Measurements from ENCODE around the gene IL32. TPM values are rescaled to one million over a fixed set of nuclear protein-coding genes. Genes with fewer than 3 reads are reported as not detected.
"Not testable (repeated sequence)": the region's sequence is repeated elsewhere in the genome, so short reads cannot be mapped to it uniquely, and the experiment has no call there.

Gene IL32
- total RNA-seq, 6 donors from 2014 or later: 31.4 to 220 (median 116) TPM

DNA sequence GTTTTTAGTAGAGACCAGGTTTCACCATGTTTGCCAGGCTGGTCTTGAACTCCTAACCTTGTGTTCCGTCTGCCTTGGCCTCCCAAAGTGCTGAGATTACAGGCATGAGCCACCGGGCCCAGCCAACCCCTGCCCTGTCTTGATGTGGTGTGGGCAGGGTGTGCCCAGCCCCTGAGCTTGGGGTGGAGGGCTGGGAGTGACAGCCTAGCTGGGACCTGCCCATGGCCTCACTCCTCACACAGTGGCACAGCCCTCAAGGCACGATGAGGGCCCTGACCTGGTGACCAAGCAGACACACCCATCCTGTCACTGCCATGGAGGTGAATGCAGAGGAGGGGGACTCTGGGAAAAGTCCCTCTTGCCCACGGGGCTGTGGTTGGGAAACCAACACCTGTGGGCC is 3.0 kb downstream of the IL32 start:
- whole genome bisulfite sequencing, 2 donors: 57% methylated on average over 3 of the region's 4 CpGs

DNA sequence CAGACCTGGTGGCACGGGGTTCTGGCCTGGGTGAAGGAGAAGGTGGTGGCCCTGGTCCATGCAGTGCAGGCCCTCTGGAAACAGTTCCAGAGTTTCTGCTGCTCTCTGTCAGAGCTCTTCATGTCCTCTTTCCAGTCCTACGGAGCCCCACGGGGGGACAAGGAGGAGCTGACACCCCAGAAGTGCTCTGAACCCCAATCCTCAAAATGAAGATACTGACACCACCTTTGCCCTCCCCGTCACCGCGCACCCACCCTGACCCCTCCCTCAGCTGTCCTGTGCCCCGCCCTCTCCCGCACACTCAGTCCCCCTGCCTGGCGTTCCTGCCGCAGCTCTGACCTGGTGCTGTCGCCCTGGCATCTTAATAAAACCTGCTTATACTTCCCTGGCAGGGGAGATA is 3.7 kb downstream of the IL32 start:
- ATAC-seq (ENCODE audit: low FRiP score in 2 of 2); H3K4me3 ChIP-seq; H3K27me3 ChIP-seq; H3K27ac ChIP-seq; H3K9me3 ChIP-seq; DNase-seq: not testable (repeated sequence)
- WGBS, 2 donors: 88 to 93% methylated on average over 10 of the region's 11 CpGs
- Histone ChIP-seq H3K4me1 (peaks cover 26 to 38% (median 35%) of the 10 kb centered on the region in 4 donors), H3K36me3 (peaks cover 0 to 12% (median 6%) of the 10 kb centered on the region in 4 donors)

More for the DNA sequence above, 3.0 kb downstream of the IL32 start:
- no peaks in the 10 kb centered on the region for H3K9me3 ChIP-seq
- ATAC-seq (ENCODE audit: low FRiP score in 2 of 2) (peak in 1 of 2 donors; percentile 67), DNase-seq (no peak)
- peak overlapping the region in 3 of 4 donors; percentile 1 to 61 (median 45) for H3K27ac ChIP-seq
- H3K4me1 ChIP-seq: peaks cover 22 to 38% (median 32%) of the 10 kb centered on the region in 4 donors
- no peaks in the 10 kb centered on the region for H3K27me3 ChIP-seq
- H3K36me3 ChIP-seq: peaks cover 0 to 12% (median 6%) of the 10 kb centered on the region in 4 donors
- TF ChIP-seq, protein P1, sequence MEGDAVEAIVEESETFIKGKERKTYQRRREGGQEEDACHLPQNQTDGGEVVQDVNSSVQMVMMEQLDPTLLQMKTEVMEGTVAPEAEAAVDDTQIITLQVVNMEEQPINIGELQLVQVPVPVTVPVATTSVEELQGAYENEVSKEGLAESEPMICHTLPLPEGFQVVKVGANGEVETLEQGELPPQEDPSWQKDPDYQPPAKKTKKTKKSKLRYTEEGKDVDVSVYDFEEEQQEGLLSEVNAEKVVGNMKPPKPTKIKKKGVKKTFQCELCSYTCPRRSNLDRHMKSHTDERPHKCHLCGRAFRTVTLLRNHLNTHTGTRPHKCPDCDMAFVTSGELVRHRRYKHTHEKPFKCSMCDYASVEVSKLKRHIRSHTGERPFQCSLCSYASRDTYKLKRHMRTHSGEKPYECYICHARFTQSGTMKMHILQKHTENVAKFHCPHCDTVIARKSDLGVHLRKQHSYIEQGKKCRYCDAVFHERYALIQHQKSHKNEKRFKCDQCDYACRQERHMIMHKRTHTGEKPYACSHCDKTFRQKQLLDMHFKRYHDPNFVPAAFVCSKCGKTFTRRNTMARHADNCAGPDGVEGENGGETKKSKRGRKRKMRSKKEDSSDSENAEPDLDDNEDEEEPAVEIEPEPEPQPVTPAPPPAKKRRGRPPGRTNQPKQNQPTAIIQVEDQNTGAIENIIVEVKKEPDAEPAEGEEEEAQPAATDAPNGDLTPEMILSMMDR (IDR thresholded peaks at IDR 0.05): no peak
- no peak for TF ChIP-seq EP300 (IDR thresholded peaks at IDR 0.05)
- no peak for TF ChIP-seq POLR2AphosphoS5 (IDR thresholded peaks at IDR 0.05)
- no peak for TF ChIP-seq POLR2A (IDR thresholded peaks at IDR 0.05)
- H3K4me3 ChIP-seq: no peak overlapping the region

DNA sequence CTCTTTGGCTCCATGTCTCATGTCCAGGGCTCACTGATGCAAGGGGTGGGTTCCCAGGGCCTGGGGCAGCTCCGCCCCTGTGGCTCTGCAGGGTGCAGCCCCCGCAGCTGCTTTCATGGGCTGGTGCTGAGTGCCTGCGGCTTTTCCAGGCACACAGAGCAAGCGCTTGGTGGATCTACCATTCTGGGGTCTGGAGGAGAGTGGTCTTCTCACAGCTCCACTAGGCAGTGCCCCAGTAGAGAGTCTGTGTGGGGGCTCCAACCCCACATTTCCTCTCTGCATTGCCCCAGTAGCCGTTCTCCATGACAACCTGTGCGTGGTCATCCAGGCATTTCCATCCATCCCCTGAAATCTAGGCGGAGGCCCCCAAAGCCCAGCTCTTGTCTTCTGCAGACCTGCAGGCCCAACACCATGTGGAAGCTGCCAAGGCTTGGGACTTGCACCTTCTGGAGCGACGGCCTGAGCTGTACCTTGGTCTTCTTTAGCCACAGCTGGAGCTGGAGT is 5.2 kb downstream of the IL32 start:
- DNase-seq (no peak), ATAC-seq (ENCODE audit: low FRiP score in 2 of 2) (no peak)
- no peak for TF ChIP-seq POLR2A (IDR thresholded peaks at IDR 0.05)
- TF ChIP-seq EP300 (IDR thresholded peaks at IDR 0.05): no peak
- no peak for TF ChIP-seq POLR2AphosphoS5 (IDR thresholded peaks at IDR 0.05)
- TF ChIP-seq, protein P1 (IDR thresholded peaks at IDR 0.05): no peak
- Histone ChIP-seq H3K4me3 (no peak overlapping the region), H3K27me3 (no peaks in the 10 kb centered on the region), H3K9me3 (no peaks in the 10 kb centered on the region), H3K36me3 (peaks cover 0 to 12% (median 6%) of the 10 kb centered on the region in 4 donors), H3K4me1 (peaks cover 16 to 34% (median 25%) of the 10 kb centered on the region in 4 donors), H3K27ac (no peak overlapping the region)
- WGBS, 2 donors: 96 to 98% methylated on average over 9 of the region's 9 CpGs

DNA sequence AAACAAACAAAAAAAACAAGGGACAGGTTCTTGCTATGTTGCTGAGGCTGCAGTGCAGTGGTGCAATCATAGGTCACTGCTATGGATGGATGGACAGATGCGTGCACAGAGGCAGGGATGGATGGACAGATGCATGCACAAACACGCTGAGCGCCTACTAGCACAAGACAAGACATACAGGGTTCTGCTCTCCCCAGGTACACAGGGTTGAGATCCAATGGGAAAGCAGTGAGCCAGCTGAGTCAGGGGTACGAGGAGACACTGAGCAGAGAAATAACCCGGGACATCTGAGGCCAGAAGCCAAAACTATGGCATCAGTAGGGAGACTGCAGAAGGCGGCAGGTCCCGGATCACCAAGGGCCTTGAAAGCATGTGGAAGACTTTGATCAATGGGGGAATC is 6.2 kb downstream of the IL32 start:
- Histone ChIP-seq H3K27ac (no peak overlapping the region), H3K36me3 (peaks cover 0 to 15% (median 6%) of the 10 kb centered on the region in 4 donors), H3K27me3 (no peaks in the 10 kb centered on the region), H3K9me3 (no peaks in the 10 kb centered on the region), H3K4me1 (peaks cover 10 to 30% (median 17%) of the 10 kb centered on the region in 4 donors), H3K4me3 (no peak overlapping the region)
- TF ChIP-seq POLR2A (IDR thresholded peaks at IDR 0.05) (peak in 1 of 4 donors; percentile 9), EP300 (IDR thresholded peaks at IDR 0.05) (no peak)
- DNase-seq: no peak
- whole genome bisulfite sequencing, 2 donors: 87 to 97% methylated on average over 7 of the region's 7 CpGs
- ATAC-seq (ENCODE audit: low FRiP score in 2 of 2): no peak

DNA sequence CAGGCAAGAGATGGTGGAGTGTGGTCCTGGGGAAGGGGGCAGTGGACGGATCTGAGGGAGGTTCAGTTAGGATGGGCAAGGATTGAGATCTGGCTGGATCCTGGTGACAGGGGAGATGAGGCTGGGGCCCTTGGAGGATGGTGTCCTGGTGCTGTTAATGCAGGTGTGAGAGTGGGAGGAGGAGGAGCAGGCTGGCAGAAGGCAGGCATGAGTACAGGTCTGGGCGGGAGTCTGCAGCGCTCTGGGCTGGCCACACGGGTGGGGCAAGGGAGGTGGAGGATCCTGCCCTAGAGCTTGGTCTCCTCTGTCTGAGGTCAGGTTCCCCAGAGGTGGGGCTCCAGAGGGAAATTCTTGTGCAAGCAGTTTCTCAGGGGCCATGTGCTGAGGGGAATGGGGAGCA is 6.7 kb downstream of the IL32 start:
- not testable (repeated sequence) for ATAC-seq (ENCODE audit: low FRiP score in 2 of 2)
- 47 to 63% methylated on average over 1 to 3 of the region's 4 CpGs for WGBS, 2 donors

DNA sequence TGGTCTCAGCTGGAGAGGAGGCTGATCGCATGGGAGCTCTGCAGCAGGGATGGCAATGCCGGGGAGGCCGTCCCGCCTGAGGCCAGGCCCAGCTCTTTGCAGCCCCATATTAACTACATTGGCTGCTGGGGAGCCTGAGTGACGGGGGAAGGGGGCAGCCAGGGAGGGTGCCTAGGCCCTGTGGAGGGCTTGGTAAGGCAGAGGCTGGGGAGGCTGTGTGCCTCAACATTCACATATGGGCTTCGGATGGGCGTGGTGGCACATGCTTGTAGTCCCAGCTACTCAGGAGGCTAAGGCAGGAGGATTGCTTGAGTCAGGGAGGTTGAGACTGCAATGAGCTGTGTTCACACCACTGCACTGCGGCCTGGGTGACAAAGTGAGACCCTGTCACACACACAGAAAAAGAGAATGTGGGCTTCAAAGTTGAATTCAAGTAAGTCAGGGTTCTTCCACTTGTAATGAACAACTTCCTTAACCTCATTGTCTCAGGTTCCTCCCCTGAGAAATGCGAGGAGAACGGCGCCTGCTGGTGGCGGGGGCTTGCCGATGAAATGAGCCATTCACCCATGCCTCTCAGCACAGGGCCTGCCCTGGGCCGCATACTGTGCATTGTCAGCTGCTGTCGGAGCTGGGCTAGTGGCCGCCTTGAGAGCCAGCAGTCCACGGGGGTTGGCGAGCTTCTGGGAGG is 7.3 kb downstream of the IL32 start:
- H3K27me3 ChIP-seq; DNase-seq; H3K4me3 ChIP-seq; ATAC-seq (ENCODE audit: low FRiP score in 2 of 2); H3K9me3 ChIP-seq: not testable (repeated sequence)
- peaks cover 7 to 24% (median 12%) of the 10 kb centered on the region in 4 donors for H3K4me1 ChIP-seq
- H3K36me3 ChIP-seq: peaks cover 0 to 23% (median 6%) of the 10 kb centered on the region in 4 donors
- peak overlapping the region in 2 of 4 donors; percentile 46 to 52 for H3K27ac ChIP-seq
- 55% methylated on average over 7 of the region's 18 CpGs; no CpG with 5 or more reads in 1 of the 2 donors for WGBS, 2 donors

More for the DNA sequence above, 6.7 kb downstream of the IL32 start:
- Histone ChIP-seq H3K4me1 (peaks cover 9 to 29% (median 16%) of the 10 kb centered on the region in 4 donors), H3K36me3 (peaks cover 0 to 19% (median 6%) of the 10 kb centered on the region in 4 donors)
- not testable (repeated sequence) for DNase-seq, H3K27me3 ChIP-seq, H3K9me3 ChIP-seq, H3K4me3 ChIP-seq, H3K27ac ChIP-seq
